Right lobe of liver (tissue), 4 donors: ENCODE results near the gene ZSCAN10.

Experiments used
- CTCF ChIP-seq, 4 donors: fragments of 200-600 bp in 3 of 4; fragments of 450-650 bp in 1 of 4; IDR thresholded peaks; one replicate each; pipeline versions ENCODE4 v1.5.1 to v1.8.0; 2016 to 2022; ENCODE audit warnings: antibody characterized with exemption in 4 of 4, mild to moderate bottlenecking in 2 of 4
- POLR2A ChIP-seq: fragments of 450-650 bp; IDR thresholded peaks from one replicate; pipeline ENCODE4 v1.6.1; 2017; ENCODE audit warnings: antibody characterized with exemption, mild to moderate bottlenecking
- donor health status: DM: no; HTN: no; CAD: no.
- donor health status: DM: no; HTN: no; CAD: no.
- donor health status: DM: no; HTN: yes; CAD: no.

- TF ChIP-seq CTCF (IDR thresholded peaks at IDR 0.05) (no peak), POLR2A (no peak)
Measured at GRCh38 chr16:3047387-3047720, 51.7 kb downstream of the ZSCAN10 start.
